ENCODE measurements around the gene VPS13D.

DNA sequence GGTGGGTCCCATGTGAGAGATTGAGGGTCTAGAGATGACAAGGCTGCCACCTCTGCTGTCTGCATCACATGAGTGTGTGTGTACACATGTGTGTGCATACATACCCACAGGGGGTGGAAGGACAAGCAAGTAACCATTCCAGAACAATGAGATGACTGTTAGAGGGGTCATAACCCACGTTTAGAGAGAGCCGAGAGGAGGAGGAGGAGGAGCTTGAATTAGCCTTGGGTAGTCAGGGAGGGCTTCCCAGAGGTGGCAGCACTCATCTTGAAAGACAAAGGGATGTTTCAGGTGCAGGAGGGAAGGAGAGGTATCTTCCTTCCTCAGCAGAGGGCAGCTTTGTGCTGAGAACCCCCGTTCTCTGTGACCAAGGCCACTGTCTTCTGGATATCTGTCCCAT, 41.7 kb upstream of the VPS13D start:
- TF ChIP-seq, protein P1, sequence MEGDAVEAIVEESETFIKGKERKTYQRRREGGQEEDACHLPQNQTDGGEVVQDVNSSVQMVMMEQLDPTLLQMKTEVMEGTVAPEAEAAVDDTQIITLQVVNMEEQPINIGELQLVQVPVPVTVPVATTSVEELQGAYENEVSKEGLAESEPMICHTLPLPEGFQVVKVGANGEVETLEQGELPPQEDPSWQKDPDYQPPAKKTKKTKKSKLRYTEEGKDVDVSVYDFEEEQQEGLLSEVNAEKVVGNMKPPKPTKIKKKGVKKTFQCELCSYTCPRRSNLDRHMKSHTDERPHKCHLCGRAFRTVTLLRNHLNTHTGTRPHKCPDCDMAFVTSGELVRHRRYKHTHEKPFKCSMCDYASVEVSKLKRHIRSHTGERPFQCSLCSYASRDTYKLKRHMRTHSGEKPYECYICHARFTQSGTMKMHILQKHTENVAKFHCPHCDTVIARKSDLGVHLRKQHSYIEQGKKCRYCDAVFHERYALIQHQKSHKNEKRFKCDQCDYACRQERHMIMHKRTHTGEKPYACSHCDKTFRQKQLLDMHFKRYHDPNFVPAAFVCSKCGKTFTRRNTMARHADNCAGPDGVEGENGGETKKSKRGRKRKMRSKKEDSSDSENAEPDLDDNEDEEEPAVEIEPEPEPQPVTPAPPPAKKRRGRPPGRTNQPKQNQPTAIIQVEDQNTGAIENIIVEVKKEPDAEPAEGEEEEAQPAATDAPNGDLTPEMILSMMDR (IDR thresholded peaks at IDR 0.05) = no peak
- TF ChIP-seq POLR2A (IDR thresholded peaks at IDR 0.05) = no peak
